Neural cell (in vitro differentiated cells): ENCODE measurements around the gene TRMU. TPM values are rescaled to one million over a fixed set of nuclear protein-coding genes. Genes with fewer than 3 reads are reported as not detected.

ENCODE experiments used
- H2AFZ ChIP-seq: fragments of 200-600, 300-800 bp; sonication (generic), shearing (Covaris generic); 2 replicates; pipeline ENCODE4 v1.6.0; 2014; ENCODE audit warnings: low read depth, mild to moderate bottlenecking, antibody characterized with exemption, low read length, moderate library complexity
- H3F3A ChIP-seq: fragments of 200-600 bp; shearing (Covaris generic); 2 replicates; pipeline ENCODE4 v1.6.1; 2016; ENCODE audit warnings: mild to moderate bottlenecking, moderate library complexity, mixed read lengths, antibody characterized with exemption, low read length; ENCODE audit not compliant: insufficient read depth, poor library complexity, severe bottlenecking
- H3K27ac ChIP-seq: fragments of 200-600, 300-800 bp; sonication (generic), shearing (Covaris generic); 2 replicates; pipeline ENCODE4 v1.5.1; 2014; ENCODE audit warnings: mild to moderate bottlenecking, low read length, moderate library complexity
- H3K27me3 ChIP-seq: fragments of 300-800, 200-600 bp; sonication (generic), shearing (Covaris generic); 2 replicates; pipeline ENCODE4 v1.6.0; 2014; ENCODE audit warnings: mild to moderate bottlenecking, low read depth, low read length, moderate library complexity; ENCODE audit not compliant: insufficient read depth
- H3K36me3 ChIP-seq: fragments of 300-800, 200-600 bp; sonication (generic), shearing (Covaris generic); 2 replicates; pipeline ENCODE4 v1.5.1; 2014; ENCODE audit warnings: mild to moderate bottlenecking, antibody characterized with exemption, low read length, moderate library complexity; ENCODE audit not compliant: insufficient read depth
- H3K4me2 ChIP-seq: fragments of 300-800, 200-600 bp; sonication (generic), shearing (Covaris generic); 2 replicates; pipeline ENCODE4 v1.6.0; 2014; ENCODE audit warnings: mild to moderate bottlenecking, low read length
- H3K4me3 ChIP-seq: fragments of 300-800, 200-600 bp; sonication (generic), shearing (Covaris generic); 2 replicates; pipeline ENCODE4 v1.5.1; 2014; ENCODE audit warnings: mild to moderate bottlenecking, low read length, moderate library complexity
- H3K79me2 ChIP-seq: fragments of 200-600 bp; shearing (Covaris generic); replicated peaks from 2 replicates; pipeline ENCODE4 v1.6.0; 2014; ENCODE audit warnings: mild to moderate bottlenecking, low read length, moderate library complexity; ENCODE audit not compliant: insufficient read depth
- H3K9ac ChIP-seq: fragments of 300-800, 200-600 bp; sonication (generic), shearing (Covaris generic); 2 replicates; pipeline ENCODE4 v1.6.1; 2016; ENCODE audit warnings: mild to moderate bottlenecking, low read length, mixed read lengths
- H3K9me2 ChIP-seq: fragments of 200-600 bp; shearing (Covaris generic); 2 replicates; pipeline ENCODE4 v1.6.1; 2016; ENCODE audit warnings: mild to moderate bottlenecking, low read length, mixed read lengths; ENCODE audit not compliant: insufficient read depth
- H3K9me3 ChIP-seq: fragments of 200-600, 300-800 bp; sonication (generic), shearing (Covaris generic); 2 replicates; pipeline ENCODE4 v1.6.1; 2016; ENCODE audit warnings: mild to moderate bottlenecking, mixed run types, low read length, moderate library complexity, mixed read lengths
- H4K20me1 ChIP-seq: fragments of 200-600 bp; shearing (Covaris generic); 2 replicates; pipeline ENCODE4 v1.6.1; 2016; ENCODE audit warnings: mild to moderate bottlenecking, mixed run types; ENCODE audit not compliant: insufficient read depth
- EP300 ChIP-seq: fragments of 450-650 bp; conservative IDR thresholded peaks from 2 replicates; pipeline ENCODE4 v1.6.1; 2014; ENCODE audit warnings: antibody characterized with exemption, mild to moderate bottlenecking, moderate library complexity; ENCODE audit not compliant: poor library complexity, severe bottlenecking
- EZH2 ChIP-seq: fragments of 200-600, 300-800 bp; shearing (Covaris generic), sonication (generic); IDR thresholded peaks from 2 replicates; pipeline ENCODE4 v1.6.1; 2014; ENCODE audit warnings: antibody characterized with exemption, low read length, borderline replicate concordance, mild to moderate bottlenecking; ENCODE audit not compliant: insufficient read depth, poor library complexity, severe bottlenecking
- MXI1 ChIP-seq: fragments of 450-650 bp; conservative IDR thresholded peaks from 2 replicates; pipeline ENCODE4 v1.6.1; 2014; ENCODE audit warnings: antibody characterized with exemption, mild to moderate bottlenecking; ENCODE audit not compliant: poor library complexity, severe bottlenecking
- POLR2AphosphoS5 ChIP-seq: IDR thresholded peaks from 2 replicates; pipeline ENCODE4 v1.6.1; 2012
- RAD21 ChIP-seq: fragments of 450-650 bp; conservative IDR thresholded peaks from 2 replicates; pipeline ENCODE4 v1.6.1; 2014; ENCODE audit warnings: antibody characterized with exemption, mild to moderate bottlenecking, moderate library complexity
- SMC3 ChIP-seq: fragments of 450-650 bp; conservative IDR thresholded peaks from 2 replicates; pipeline ENCODE4 v1.6.1; 2014; ENCODE audit warnings: antibody characterized with exemption, mild to moderate bottlenecking, moderate library complexity; ENCODE audit not compliant: poor library complexity
- TAF1 ChIP-seq: IDR thresholded peaks from 2 replicates; pipeline ENCODE4 v1.6.1; 2012; ENCODE audit warnings: low read depth
- polyA plus RNA-seq: library from polyadenylated mRNA; depleted of rRNA; stranded (reverse); fragments of >200 nt; gene quantifications from 2 replicates; pipeline ENCODE4 v1.2.3, GENCODE V29; 2014
- TF ChIP-seq, protein P1 (sequence below): fragments of 450-650 bp; IDR thresholded peaks from 2 replicates; pipeline ENCODE4 v1.5.1; 2014; ENCODE audit warnings: antibody characterized with exemption, mild to moderate bottlenecking, moderate library complexity; ENCODE audit not compliant: poor library complexity, severe bottlenecking
- TF ChIP-seq, protein P2 (sequence below): IDR thresholded peaks from 2 replicates; pipeline ENCODE4 v1.6.1; 2012; ENCODE audit warnings: borderline replicate concordance

TRMU gene
- polyA plus RNA-seq, 1 donor from 2014 or later, result 72.9 TPM

DNA sequence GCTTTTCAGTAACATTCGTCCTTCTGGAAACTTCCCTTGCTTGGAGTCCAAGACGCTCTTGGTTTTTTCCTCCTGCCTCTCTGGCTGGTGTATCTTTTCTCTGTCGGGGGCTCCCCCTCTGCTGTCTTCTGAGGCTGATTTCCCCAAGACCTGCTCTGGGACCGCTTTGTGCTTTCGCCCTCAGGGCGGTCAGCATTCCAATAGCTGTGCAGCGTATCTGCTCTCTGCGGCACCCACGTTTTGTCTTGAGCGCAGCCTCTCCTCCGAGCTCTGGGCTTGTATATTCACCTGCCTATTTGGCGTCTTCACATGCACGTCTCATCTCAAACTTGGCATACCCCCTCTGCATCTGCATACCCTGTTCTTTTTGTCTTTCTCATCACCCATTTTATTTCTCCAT lies 36.4 kb upstream of the TRMU start:
- Histone ChIP-seq H3K27me3 (no peaks in the 10 kb centered on the region), H2AFZ (no peak overlapping the region), H3K9ac (no peak overlapping the region), H3K9me3 (no peaks in the 10 kb centered on the region), H3K79me2 (peaks cover 7% of the 10 kb centered on the region), H3K36me3 (no peaks in the 10 kb centered on the region), H3K27ac (no peak overlapping the region), H3K4me3 (no peak overlapping the region), H3F3A (no peaks in the 10 kb centered on the region), H4K20me1 (no peaks in the 10 kb centered on the region), H3K4me2 (no peak overlapping the region), H3K9me2 (no peaks in the 10 kb centered on the region)
- no peak for TF ChIP-seq SMC3
- no peak for TF ChIP-seq RAD21
- TF ChIP-seq TAF1, result no peak
- TF ChIP-seq, protein P1, sequence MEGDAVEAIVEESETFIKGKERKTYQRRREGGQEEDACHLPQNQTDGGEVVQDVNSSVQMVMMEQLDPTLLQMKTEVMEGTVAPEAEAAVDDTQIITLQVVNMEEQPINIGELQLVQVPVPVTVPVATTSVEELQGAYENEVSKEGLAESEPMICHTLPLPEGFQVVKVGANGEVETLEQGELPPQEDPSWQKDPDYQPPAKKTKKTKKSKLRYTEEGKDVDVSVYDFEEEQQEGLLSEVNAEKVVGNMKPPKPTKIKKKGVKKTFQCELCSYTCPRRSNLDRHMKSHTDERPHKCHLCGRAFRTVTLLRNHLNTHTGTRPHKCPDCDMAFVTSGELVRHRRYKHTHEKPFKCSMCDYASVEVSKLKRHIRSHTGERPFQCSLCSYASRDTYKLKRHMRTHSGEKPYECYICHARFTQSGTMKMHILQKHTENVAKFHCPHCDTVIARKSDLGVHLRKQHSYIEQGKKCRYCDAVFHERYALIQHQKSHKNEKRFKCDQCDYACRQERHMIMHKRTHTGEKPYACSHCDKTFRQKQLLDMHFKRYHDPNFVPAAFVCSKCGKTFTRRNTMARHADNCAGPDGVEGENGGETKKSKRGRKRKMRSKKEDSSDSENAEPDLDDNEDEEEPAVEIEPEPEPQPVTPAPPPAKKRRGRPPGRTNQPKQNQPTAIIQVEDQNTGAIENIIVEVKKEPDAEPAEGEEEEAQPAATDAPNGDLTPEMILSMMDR, result no peak
- TF ChIP-seq, protein P2, sequence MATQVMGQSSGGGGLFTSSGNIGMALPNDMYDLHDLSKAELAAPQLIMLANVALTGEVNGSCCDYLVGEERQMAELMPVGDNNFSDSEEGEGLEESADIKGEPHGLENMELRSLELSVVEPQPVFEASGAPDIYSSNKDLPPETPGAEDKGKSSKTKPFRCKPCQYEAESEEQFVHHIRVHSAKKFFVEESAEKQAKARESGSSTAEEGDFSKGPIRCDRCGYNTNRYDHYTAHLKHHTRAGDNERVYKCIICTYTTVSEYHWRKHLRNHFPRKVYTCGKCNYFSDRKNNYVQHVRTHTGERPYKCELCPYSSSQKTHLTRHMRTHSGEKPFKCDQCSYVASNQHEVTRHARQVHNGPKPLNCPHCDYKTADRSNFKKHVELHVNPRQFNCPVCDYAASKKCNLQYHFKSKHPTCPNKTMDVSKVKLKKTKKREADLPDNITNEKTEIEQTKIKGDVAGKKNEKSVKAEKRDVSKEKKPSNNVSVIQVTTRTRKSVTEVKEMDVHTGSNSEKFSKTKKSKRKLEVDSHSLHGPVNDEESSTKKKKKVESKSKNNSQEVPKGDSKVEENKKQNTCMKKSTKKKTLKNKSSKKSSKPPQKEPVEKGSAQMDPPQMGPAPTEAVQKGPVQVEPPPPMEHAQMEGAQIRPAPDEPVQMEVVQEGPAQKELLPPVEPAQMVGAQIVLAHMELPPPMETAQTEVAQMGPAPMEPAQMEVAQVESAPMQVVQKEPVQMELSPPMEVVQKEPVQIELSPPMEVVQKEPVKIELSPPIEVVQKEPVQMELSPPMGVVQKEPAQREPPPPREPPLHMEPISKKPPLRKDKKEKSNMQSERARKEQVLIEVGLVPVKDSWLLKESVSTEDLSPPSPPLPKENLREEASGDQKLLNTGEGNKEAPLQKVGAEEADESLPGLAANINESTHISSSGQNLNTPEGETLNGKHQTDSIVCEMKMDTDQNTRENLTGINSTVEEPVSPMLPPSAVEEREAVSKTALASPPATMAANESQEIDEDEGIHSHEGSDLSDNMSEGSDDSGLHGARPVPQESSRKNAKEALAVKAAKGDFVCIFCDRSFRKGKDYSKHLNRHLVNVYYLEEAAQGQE, result no peak
- TF ChIP-seq EZH2, result no peak
- no peak for TF ChIP-seq POLR2AphosphoS5
- no peak for TF ChIP-seq MXI1
- TF ChIP-seq EP300, result no peak

DNA sequence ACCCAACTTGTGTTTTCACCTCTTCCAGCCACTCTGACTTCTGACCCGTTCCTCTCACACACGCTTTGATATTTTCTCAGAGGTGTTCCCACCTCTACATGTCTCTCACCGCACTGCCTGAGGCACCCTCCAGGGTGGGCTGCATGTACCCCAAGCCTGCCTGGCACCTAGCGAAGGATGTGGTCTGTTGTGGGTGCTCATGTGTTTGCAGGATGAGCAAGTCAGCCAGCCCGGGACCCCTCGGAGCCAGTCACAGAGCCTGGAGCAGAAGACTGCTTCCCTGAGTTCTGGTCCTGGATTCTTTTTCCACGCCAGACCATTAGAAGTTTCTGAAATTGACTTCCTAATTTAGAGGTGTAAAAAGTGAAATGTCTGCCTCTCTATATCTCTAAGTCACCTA lies 35.0 kb upstream of the TRMU start:
- H3K9me2 ChIP-seq, result no peaks in the 10 kb centered on the region
- H2AFZ ChIP-seq, result no peak overlapping the region
- H3K27me3 ChIP-seq, result no peaks in the 10 kb centered on the region
- no peaks in the 10 kb centered on the region for H3F3A ChIP-seq
- no peaks in the 10 kb centered on the region for H3K9me3 ChIP-seq
- no peaks in the 10 kb centered on the region for H4K20me1 ChIP-seq
- no peak overlapping the region for H3K4me2 ChIP-seq
- TF ChIP-seq MXI1 (no peak), RAD21 (no peak), TAF1 (no peak), SMC3 (no peak), EP300 (no peak), POLR2AphosphoS5 (no peak), EZH2 (no peak)
- TF ChIP-seq, protein P1, result no peak
- TF ChIP-seq, protein P2, result no peak
- no peak overlapping the region for H3K27ac ChIP-seq
- peaks cover 8% of the 10 kb centered on the region for H3K79me2 ChIP-seq
- H3K4me3 ChIP-seq, result no peak overlapping the region
- no peaks in the 10 kb centered on the region for H3K36me3 ChIP-seq
- no peak overlapping the region for H3K9ac ChIP-seq
